HepG2 (cell line): ENCODE results near the gene THAP3. TPM values are rescaled to one million over a fixed set of nuclear protein-coding genes. Genes with fewer than 3 reads are reported as not detected.
A peak's percentile ranks its signal among the peaks of the same experiment; 100 is the strongest.

ENCODE experiments used
- ELF4 ChIP-seq: sonication (generic); formaldehyde crosslinking; IDR thresholded peaks from 2 replicates; pipeline ENCODE4 v1.5.0; 2020; ENCODE audit warnings: missing genetic modification reagents, mild to moderate bottlenecking, moderate library complexity, borderline replicate concordance
- EZH2 ChIP-seq: conservative IDR thresholded peaks from 2 replicates; pipeline ENCODE4 v1.6.1; 2012; ENCODE audit warnings: mild to moderate bottlenecking, low read depth, low read length, moderate library complexity
- JDP2 ChIP-seq: sonication (generic); formaldehyde crosslinking; IDR thresholded peaks from 2 replicates; pipeline ENCODE4 v1.8.1; 2022; ENCODE audit warnings: missing genetic modification reagents, borderline replicate concordance
- KLF15 ChIP-seq: sonication (generic); formaldehyde crosslinking; IDR thresholded peaks from 2 replicates; pipeline ENCODE4 v1.8.1; 2023; ENCODE audit warnings: borderline replicate concordance, mild to moderate bottlenecking, inconsistent platforms, missing genetic modification reagents, mixed read lengths
- MIER2 ChIP-seq: IDR thresholded peaks from 2 replicates; pipeline ENCODE4 v1.6.1; 2016; ENCODE audit warnings: missing biosample characterization, missing genetic modification reagents
- MYC ChIP-seq: sonication (generic); formaldehyde crosslinking; IDR thresholded peaks from 2 replicates; pipeline ENCODE4 v1.9.0; 2021; ENCODE audit warnings: missing genetic modification reagents, borderline replicate concordance
- SIN3B ChIP-seq: fragments of 150-350 bp; IDR thresholded peaks from 2 replicates; pipeline ENCODE4 v1.6.1; 2014; ENCODE audit warnings: low read length
- SIX4 ChIP-seq: sonication (generic); formaldehyde crosslinking; IDR thresholded peaks from 2 replicates; pipeline ENCODE4 v1.4.0; 2020; ENCODE audit warnings: missing genetic modification reagents
- ZNF563 ChIP-seq: sonication (generic); formaldehyde crosslinking; IDR thresholded peaks from 2 replicates; pipeline ENCODE4 v1.8.0; 2022; ENCODE audit warnings: mild to moderate bottlenecking, moderate library complexity, missing genetic modification reagents
- ZNF570 ChIP-seq: sonication (generic); formaldehyde crosslinking; IDR thresholded peaks from 2 replicates; pipeline ENCODE4 v1.4.0; 2020; ENCODE audit warnings: mild to moderate bottlenecking, missing genetic modification reagents, borderline replicate concordance
- polyA plus RNA-seq, 8 experiments: library from polyadenylated mRNA; depleted of rRNA in 3 of 8; stranded (reverse) in 7 of 8; unstranded in 1 of 8; fragments of >200 nt; fragmentation: Illumina TruSeq in 4 of 8; extraction: Trizol in 4 of 8; gene quantifications; 2 replicates each; pipeline versions ENCODE4 v1.2.1 to v1.2.3, GENCODE V29; 2011 to 2016; ENCODE audit warnings: low read depth in 4 of 8, missing spikeins in 1 of 8, mixed read lengths in 1 of 8; ENCODE audit not compliant: insufficient read depth in 1 of 8
- total RNA-seq, 5 experiments: library from RNA; depleted of rRNA; stranded (reverse); fragments of >200 nt; fragmentation: Illumina TruSeq; extraction: Trizol; gene quantifications; 2 replicates each; pipeline ENCODE4 v1.2.3, GENCODE V29; 2016; ENCODE audit warnings: low read depth in 1 of 5
- TF ChIP-seq, protein P1 (sequence below), 2 experiments: sonication (generic) in 1 of 2; formaldehyde crosslinking in 1 of 2; IDR thresholded peaks; 2 replicates each; pipeline versions ENCODE4 v1.4.0 to v1.6.1; 2018 to 2020; ENCODE audit warnings: missing genetic modification reagents in 2 of 2, borderline replicate concordance in 1 of 2, low read depth in 1 of 2, mild to moderate bottlenecking in 1 of 2, missing biosample characterization in 1 of 2
- TF ChIP-seq, protein P2 (sequence below): sonication (generic); formaldehyde crosslinking; IDR thresholded peaks from 2 replicates; pipeline ENCODE4 v1.4.0; 2020; ENCODE audit warnings: mild to moderate bottlenecking, missing genetic modification reagents
- TF ChIP-seq, protein P3 (sequence below): sonication (generic); formaldehyde crosslinking; IDR thresholded peaks from 2 replicates; pipeline ENCODE4 v1.5.1; 2020; ENCODE audit warnings: mild to moderate bottlenecking, missing genetic modification reagents, borderline replicate concordance
- TF ChIP-seq, protein P4 (sequence below): sonication (generic); formaldehyde crosslinking; conservative IDR thresholded peaks from 2 replicates; pipeline ENCODE4 v1.4.0; 2020; ENCODE audit warnings: missing genetic modification reagents

Gene THAP3
- total and polyA plus RNA-seq, 2 of the 13 experiments (the other 11 are each of a cell fraction or from before 2014, with no cell fraction given), result 10.3 to 14.9 TPM

DNA sequence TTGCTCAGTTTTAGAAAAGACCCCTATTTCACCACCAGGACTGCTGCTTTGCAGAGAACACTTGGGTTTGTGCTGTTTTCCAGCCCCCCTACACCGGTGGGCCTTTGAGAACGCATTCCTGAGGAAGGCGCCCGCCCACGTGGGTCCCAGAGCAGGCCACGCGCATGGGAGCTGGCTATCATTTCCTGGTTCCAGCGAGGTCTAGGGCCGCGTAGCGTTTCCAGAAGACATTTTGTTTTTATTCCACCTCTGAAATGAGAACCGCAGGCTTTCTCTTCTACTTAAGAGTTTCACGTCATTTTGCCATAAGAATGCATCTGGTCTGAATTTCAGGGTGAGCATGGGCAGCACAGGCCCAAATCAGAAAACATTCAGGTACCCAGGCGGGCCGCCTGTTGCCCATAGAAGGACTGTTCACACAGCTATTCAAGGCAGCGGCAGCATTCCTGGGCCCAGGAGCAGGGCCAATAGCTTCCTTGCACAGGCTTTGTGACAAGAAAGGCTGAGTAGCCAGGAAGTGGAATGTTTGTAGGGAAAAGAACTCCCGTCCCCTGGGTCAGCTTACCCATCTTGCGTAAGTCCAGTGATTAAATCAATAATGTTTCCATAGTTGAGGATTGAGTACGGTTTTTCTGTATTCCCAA lies 20.6 kb upstream of the THAP3 start (continued):
- TF ChIP-seq, protein P1, sequence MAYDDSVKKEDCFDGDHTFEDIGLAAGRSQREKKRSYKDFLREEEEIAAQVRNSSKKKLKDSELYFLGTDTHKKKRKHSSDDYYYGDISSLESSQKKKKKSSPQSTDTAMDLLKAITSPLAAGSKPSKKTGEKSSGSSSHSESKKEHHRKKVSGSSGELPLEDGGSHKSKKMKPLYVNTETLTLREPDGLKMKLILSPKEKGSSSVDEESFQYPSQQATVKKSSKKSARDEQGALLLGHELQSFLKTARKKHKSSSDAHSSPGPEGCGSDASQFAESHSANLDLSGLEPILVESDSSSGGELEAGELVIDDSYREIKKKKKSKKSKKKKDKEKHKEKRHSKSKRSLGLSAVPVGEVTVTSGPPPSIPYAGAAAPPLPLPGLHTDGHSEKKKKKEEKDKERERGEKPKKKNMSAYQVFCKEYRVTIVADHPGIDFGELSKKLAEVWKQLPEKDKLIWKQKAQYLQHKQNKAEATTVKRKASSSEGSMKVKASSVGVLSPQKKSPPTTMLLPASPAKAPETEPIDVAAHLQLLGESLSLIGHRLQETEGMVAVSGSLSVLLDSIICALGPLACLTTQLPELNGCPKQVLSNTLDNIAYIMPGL (CRISPR knock-in tag; IDR thresholded peaks at IDR 0.05; ENCODE audit: borderline replicate concordance in 1 of 2, low read depth in 1 of 2), result peak in 1 of 2 experiments; percentile 52; a peak in 1 of 4 replicates
- TF ChIP-seq SIN3B (no peak), MYC (CRISPR knock-in tag) (peak; percentile 96), JDP2 (no peak), ZNF563 (CRISPR knock-in tag) (0 out of 2 replicates have a peak, but pooled peaks have one; percentile 10), SIX4 (CRISPR knock-in tag) (peak; percentile 88), EZH2 (no peak), ELF4 (peak; percentile 74; the same call in 1 of the 2 replicates), KLF15 (CRISPR knock-in tag) (no peak), MIER2 (CRISPR knock-in tag) (no peak), ZNF570 (CRISPR knock-in tag) (no peak)
- TF ChIP-seq, protein P2, sequence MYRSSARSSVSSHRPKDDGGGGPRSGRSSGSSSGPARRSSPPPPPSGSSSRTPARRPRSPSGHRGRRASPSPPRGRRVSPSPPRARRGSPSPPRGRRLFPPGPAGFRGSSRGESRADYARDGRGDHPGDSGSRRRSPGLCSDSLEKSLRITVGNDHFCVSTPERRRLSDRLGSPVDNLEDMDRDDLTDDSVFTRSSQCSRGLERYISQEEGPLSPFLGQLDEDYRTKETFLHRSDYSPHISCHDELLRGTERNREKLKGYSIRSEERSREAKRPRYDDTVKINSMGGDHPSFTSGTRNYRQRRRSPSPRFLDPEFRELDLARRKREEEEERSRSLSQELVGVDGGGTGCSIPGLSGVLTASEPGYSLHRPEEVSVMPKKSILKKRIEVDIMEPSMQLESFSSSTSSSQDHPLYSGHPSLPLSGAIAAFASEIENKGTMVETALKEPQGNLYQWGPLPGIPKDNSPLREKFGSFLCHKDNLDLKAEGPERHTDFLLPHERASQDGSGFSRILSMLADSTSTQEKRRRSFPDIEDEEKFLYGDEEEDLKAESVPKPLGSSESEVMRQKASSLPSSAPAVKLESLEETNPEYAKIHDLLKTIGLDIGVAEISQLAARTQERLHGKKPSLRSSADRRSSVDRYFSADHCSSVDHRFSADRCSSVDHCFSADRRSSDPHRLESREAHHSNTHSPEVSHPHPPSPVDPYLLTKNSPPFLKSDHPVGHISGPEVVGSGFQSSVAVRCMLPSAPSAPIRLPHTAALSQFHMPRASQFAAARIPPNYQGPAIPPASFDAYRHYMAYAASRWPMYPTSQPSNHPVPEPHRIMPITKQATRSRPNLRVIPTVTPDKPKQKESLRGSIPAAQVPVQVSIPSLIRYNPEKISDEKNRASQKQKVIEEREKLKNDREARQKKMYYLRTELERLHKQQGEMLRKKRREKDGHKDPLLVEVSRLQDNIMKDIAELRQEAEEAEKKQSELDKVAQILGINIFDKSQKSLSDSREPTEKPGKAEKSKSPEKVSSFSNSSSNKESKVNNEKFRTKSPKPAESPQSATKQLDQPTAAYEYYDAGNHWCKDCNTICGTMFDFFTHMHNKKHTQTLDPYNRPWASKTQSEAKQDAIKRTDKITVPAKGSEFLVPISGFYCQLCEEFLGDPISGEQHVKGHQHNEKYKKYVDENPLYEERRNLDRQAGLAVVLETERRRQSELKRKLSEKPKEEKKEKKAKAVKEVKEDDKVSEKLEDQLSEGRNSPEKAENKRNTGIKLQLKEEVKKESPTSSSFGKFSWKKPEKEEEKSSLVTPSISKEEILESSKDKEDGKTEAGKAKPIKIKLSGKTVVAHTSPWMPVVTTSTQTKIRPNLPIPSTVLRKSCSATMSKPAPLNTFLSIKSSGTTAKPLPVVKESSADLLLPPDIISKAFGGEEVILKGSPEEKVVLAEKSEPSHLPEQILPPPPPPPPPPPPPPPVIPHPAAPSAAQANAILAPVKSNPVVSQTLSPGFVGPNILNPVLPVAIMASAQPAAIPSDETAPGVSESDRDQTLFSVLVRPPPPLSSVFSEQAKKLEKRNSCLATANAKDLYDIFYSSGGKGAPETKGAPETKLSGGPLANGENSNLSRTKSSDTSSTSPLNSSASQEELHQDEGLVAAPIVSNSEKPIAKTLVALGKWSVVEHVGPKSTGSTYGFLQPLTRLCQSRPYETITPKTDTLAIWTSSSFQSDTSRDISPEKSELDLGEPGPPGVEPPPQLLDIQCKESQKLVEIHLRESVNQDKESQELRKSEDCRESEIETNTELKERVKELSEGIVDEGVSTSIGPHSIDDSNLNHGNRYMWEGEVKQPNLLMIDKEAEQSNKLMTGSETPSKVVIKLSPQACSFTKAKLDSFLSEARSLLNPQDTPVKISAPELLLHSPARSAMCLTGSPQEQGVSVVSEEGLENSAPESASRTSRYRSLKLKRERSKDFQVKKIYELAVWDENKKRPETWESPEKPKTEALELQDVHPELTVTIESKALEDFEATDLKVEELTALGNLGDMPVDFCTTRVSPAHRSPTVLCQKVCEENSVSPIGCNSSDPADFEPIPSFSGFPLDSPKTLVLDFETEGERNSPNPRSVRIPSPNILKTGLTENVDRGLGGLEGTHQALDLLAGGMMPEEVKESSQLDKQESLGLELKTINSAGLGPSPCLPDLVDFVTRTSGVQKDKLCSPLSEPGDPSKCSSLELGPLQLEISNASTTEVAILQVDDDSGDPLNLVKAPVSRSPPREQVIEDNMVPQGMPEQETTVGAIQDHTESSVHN (CRISPR knock-in tag), result no peak
- TF ChIP-seq, protein P3, sequence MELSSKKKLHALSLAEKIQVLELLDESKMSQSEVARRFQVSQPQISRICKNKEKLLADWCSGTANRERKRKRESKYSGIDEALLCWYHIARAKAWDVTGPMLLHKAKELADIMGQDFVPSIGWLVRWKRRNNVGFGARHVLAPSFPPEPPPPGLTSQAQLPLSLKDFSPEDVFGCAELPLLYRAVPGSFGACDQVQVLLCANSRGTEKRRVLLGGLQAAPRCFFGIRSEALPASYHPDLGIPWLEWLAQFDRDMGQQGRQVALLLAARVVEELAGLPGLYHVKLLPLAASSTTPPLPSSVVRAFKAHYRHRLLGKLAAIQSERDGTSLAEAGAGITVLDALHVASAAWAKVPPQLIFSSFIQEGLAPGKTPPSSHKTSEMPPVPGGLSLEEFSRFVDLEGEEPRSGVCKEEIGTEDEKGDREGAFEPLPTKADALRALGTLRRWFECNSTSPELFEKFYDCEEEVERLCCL (CRISPR knock-in tag), result 0 out of 2 replicates have a peak, but pooled peaks have one; percentile 54
- TF ChIP-seq, protein P4, sequence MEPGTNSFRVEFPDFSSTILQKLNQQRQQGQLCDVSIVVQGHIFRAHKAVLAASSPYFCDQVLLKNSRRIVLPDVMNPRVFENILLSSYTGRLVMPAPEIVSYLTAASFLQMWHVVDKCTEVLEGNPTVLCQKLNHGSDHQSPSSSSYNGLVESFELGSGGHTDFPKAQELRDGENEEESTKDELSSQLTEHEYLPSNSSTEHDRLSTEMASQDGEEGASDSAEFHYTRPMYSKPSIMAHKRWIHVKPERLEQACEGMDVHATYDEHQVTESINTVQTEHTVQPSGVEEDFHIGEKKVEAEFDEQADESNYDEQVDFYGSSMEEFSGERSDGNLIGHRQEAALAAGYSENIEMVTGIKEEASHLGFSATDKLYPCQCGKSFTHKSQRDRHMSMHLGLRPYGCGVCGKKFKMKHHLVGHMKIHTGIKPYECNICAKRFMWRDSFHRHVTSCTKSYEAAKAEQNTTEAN, result peak; percentile 41; the same call in 1 of the 2 replicates
